BE2C (cell line): ENCODE results near the gene SUCO.

Experiments used
- DNase-seq: peaks from one replicate; pipeline ENCODE4 v3.0.0-alpha.2; 2020
- H3K27me3 ChIP-seq: fragments of 250-450 bp; sonication (Bioruptor Pico); 2 replicates; pipeline ENCODE4 v1.5.1; 2020; ENCODE audit warnings: mild to moderate bottlenecking
- H3K36me3 ChIP-seq: fragments of 250-450 bp; sonication (Bioruptor Pico); 2 replicates; pipeline ENCODE4 v1.5.1; 2020; ENCODE audit warnings: mild to moderate bottlenecking
- H3K4me1 ChIP-seq: fragments of 250-450 bp; sonication (Bioruptor Pico); 2 replicates; pipeline ENCODE4 v1.5.1; 2020
- H3K4me3 ChIP-seq: 2 replicates; pipeline ENCODE4 v1.5.1; 2011; ENCODE audit warnings: low read depth, low read length
- H3K9me3 ChIP-seq: fragments of 250-450 bp; sonication (Bioruptor Pico); 2 replicates; pipeline ENCODE4 v1.5.1; 2020
- TF ChIP-seq, protein P1 (sequence below): IDR thresholded peaks from 2 replicates; pipeline ENCODE4 v1.5.1; 2012; ENCODE audit warnings: mild to moderate bottlenecking, low read depth, low read length

SUCO gene

DNA sequence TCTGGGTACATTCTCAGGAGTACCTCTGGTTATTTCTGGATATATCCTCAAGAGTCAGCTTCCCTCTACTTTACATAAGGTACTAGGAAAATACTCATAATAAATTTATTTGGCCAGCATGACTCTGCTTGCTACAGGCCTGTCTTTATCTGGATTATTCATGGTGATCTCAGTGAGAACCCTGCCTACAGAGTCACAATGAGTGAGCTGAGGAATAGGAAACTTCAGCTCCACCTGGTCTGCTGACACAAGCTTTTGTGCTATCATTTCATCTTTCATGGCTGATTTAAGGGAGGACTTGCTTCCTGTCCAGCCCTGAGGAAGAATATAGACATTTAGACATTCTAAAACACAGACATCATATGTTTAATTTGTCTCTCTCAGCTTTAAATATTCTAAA lies 19.5 kb upstream of the SUCO start:
- Histone ChIP-seq H3K9me3 (no peaks in the 10 kb centered on the region), H3K4me3 (no peak overlapping the region), H3K36me3 (no peaks in the 10 kb centered on the region), H3K27me3 (no peaks in the 10 kb centered on the region), H3K4me1 (no peaks in the 10 kb centered on the region)
- DNase-seq, result no peak
- TF ChIP-seq, protein P1, sequence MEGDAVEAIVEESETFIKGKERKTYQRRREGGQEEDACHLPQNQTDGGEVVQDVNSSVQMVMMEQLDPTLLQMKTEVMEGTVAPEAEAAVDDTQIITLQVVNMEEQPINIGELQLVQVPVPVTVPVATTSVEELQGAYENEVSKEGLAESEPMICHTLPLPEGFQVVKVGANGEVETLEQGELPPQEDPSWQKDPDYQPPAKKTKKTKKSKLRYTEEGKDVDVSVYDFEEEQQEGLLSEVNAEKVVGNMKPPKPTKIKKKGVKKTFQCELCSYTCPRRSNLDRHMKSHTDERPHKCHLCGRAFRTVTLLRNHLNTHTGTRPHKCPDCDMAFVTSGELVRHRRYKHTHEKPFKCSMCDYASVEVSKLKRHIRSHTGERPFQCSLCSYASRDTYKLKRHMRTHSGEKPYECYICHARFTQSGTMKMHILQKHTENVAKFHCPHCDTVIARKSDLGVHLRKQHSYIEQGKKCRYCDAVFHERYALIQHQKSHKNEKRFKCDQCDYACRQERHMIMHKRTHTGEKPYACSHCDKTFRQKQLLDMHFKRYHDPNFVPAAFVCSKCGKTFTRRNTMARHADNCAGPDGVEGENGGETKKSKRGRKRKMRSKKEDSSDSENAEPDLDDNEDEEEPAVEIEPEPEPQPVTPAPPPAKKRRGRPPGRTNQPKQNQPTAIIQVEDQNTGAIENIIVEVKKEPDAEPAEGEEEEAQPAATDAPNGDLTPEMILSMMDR, result no peak

DNA sequence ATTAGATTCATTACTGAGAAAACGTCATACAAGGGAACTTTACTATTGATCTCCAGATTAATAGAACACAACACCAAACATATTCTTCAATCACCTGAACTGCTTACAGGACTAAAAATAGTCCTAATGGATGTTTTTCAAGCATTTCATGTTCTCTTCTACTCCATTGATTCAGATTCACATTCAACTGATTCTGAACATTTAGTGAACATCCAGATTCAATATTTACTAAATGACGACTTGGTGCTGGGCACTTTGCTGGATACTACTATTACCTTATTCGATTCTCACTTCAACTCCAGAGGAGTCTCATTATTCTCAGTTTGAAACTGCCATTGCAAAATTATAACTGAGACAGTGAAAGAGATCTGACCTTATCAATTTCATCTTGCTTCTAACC lies 18.8 kb upstream of the SUCO start:
- Histone ChIP-seq H3K27me3 (no peaks in the 10 kb centered on the region), H3K4me3 (no peak overlapping the region), H3K9me3 (no peaks in the 10 kb centered on the region), H3K36me3 (no peaks in the 10 kb centered on the region), H3K4me1 (no peaks in the 10 kb centered on the region)
- DNase-seq, result no peak
- TF ChIP-seq, protein P1, result no peak

DNA sequence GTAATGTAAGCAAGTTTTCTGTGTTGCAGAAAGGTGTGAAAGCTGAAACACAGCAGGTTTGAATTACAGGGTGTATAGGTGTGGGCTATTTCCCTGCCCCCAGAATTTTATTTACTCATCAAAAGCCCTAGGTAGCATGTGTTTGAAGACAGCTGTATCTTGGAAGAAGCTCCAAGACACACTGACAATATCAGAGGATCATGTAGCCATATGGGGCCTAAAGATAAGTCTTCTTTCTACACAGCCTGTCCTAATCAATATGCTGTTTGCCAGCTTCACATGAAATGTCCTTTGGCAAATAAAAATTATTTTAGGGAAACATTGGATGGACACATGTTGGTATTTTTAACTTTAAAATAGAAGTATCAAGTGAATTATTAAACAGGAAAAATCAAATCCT lies 17.5 kb upstream of the SUCO start:
- Histone ChIP-seq H3K9me3 (no peaks in the 10 kb centered on the region), H3K4me3 (no peak overlapping the region), H3K4me1 (no peaks in the 10 kb centered on the region), H3K27me3 (no peaks in the 10 kb centered on the region), H3K36me3 (no peaks in the 10 kb centered on the region)
- no peak for DNase-seq
- TF ChIP-seq, protein P1, result no peak

DNA sequence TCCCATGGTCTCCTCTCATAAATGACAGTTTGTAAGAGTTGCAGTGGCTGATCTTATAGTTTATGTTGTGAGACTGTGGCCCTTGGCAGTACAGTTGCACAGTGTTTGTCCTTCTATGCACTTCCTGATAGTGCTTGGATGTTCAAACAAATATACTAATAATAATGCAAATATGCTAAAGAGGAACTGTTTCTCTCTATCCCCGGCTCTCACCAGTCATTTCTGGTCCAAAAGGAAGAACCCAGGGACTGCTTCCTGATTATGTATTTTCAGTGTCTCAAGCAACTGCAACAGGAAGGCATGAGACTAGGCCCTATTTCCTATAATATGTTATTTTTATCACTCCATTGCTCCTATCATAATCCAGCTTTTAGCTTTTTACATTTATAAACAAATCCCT lies 17.0 kb upstream of the SUCO start:
- TF ChIP-seq, protein P1, result no peak

DNA sequence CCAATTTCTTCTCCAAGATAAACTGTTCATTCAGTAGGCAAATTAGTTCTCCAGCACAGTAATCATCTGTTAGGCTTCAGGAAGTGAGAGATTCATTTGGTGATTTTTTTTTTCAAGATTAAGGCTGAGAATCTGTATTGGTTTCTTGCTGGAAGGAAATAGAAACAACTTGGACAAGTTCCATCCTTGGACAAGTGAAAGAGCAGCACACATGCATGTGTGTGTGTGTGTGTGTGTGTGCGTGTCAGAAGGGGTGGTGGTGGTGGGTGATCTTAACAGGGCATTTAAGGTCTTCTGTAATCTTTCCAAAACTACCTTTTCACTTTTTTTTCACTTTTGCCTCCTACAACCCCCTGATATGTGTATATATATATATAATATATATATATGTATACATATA lies 15.9 kb upstream of the SUCO start:
- TF ChIP-seq, protein P1, result no peak
- H3K4me3 ChIP-seq, result no peak overlapping the region

More for the DNA sequence above, 17.0 kb upstream of the SUCO start:
- Histone ChIP-seq H3K9me3 (no peaks in the 10 kb centered on the region), H3K4me3 (no peak overlapping the region), H3K4me1 (no peaks in the 10 kb centered on the region), H3K36me3 (no peaks in the 10 kb centered on the region), H3K27me3 (no peaks in the 10 kb centered on the region)
- DNase-seq, result no peak

DNA sequence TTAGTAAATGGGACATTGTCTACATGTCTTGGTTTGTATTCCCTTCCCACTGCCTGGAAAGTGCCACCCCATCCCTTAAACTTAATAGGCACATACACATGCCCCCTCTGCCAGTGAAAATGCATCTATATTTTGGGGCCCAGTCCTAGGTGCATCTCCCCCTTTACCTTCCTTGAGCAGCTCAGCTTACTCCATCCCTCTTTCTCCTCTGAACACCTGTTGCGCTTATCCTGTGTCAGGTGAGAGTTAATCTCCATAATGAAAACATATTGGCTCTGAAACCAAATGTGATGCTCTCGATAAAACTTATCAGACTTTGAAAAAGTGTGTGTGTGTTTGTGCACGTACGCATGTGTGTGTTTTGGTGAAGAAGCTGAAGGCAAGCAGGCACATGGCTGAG lies 15.4 kb upstream of the SUCO start:
- Histone ChIP-seq H3K27me3 (no peaks in the 10 kb centered on the region), H3K4me3 (no peak overlapping the region), H3K4me1 (no peaks in the 10 kb centered on the region), H3K9me3 (no peaks in the 10 kb centered on the region), H3K36me3 (no peaks in the 10 kb centered on the region)
- TF ChIP-seq, protein P1, result no peak
- DNase-seq, result no peak

More for the DNA sequence above, 15.9 kb upstream of the SUCO start:
- DNase-seq, result no peak
- Histone ChIP-seq H3K36me3 (no peaks in the 10 kb centered on the region), H3K4me1 (no peaks in the 10 kb centered on the region), H3K9me3 (no peaks in the 10 kb centered on the region), H3K27me3 (no peaks in the 10 kb centered on the region)
